ENCODE results near the gene WNT3A.
A peak's percentile ranks its signal among the peaks of the same experiment; 100 is the strongest.

The WNT3A gene

DNA sequence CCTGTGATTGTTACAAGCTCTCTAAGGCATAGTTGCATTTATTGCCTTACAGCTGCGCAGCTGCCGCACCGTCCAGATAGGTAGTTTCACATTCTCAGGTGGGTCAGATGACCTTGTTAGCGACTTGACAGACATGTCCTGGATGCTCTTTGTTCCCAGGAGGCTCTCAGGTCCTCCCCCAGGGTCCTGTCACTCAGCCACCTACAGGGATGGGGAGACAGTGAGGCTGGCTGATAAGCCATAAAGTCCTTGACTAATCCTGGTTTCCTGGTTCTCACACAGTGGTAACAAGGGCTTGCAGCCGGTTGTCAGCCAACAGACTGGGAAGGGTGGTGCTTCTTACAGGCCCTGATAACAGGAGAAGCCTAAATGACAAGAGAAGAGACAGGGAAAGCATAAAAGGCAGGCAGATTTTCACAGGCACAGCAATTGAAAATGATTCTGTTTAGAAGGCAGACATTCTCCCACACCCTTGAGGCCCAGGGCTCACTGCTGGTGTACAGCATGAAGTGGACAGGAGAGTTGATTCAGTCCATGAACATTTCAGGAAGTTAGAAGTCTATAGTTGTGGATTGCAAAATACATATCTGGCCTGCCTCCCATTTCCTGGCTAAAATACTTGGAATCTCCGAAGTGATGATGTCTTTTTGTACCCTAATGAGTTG is 78.6 kb downstream of the WNT3A start:
- TF ChIP-seq, protein P1, sequence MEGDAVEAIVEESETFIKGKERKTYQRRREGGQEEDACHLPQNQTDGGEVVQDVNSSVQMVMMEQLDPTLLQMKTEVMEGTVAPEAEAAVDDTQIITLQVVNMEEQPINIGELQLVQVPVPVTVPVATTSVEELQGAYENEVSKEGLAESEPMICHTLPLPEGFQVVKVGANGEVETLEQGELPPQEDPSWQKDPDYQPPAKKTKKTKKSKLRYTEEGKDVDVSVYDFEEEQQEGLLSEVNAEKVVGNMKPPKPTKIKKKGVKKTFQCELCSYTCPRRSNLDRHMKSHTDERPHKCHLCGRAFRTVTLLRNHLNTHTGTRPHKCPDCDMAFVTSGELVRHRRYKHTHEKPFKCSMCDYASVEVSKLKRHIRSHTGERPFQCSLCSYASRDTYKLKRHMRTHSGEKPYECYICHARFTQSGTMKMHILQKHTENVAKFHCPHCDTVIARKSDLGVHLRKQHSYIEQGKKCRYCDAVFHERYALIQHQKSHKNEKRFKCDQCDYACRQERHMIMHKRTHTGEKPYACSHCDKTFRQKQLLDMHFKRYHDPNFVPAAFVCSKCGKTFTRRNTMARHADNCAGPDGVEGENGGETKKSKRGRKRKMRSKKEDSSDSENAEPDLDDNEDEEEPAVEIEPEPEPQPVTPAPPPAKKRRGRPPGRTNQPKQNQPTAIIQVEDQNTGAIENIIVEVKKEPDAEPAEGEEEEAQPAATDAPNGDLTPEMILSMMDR (IDR thresholded peaks at IDR 0.05; ENCODE audit: insufficient read depth, low read depth, low read length, missing control alignments): no peak
- H3K4me3 ChIP-seq (ENCODE audit: low read length): peak overlapping the region; percentile 95
- DNase-seq (ENCODE audit: low read depth): peak; percentile 64

- H3K4me3 ChIP-seq (ENCODE audit: low read length): no peak overlapping the region
- TF ChIP-seq, protein P1 (IDR thresholded peaks at IDR 0.05; ENCODE audit: insufficient read depth, low read depth, low read length, missing control alignments): no peak
- DNase-seq (ENCODE audit: low read depth): peak; percentile 73
Measured at GRCh38 chr1:228087771-228088251, 81.0 kb downstream of the WNT3A start.

GRCh38 chr1:228088586-228089498 is 82.0 kb downstream of the WNT3A start:
- H3K4me3 ChIP-seq (ENCODE audit: low read length): no peak overlapping the region
- TF ChIP-seq, protein P1 (IDR thresholded peaks at IDR 0.05; ENCODE audit: insufficient read depth, low read depth, low read length, missing control alignments): no peak
- DNase-seq (ENCODE audit: low read depth): no peak

- peak; percentile 38 for DNase-seq (ENCODE audit: low read depth)
- TF ChIP-seq, protein P1 (IDR thresholded peaks at IDR 0.05; ENCODE audit: insufficient read depth, low read depth, low read length, missing control alignments): no peak
- H3K4me3 ChIP-seq (ENCODE audit: low read length): no peak overlapping the region
Measured at GRCh38 chr1:228089519-228090380, 83.0 kb downstream of the WNT3A start.

DNA sequence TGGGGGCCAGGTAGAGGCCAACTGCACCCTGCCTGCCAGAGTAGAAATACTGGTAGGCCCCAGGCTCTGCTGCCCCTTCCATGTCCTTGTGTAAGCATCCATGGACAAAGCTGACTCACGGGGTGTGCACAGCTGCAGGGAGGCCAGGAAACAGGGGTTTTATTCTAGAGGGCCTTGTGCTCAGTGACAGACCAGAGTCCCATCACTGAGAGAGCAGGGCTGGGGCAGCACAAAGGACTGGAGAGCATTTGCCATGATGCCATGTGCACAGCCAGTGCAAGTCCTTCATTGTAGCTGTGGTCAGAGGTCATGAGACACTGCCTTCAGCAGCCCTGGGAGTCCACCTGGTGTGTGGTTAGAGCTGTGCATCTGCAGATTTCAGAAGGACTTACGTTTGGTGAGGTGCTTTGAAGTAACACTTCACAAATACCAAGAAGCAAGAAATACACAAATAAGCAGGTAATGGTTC is 83.8 kb downstream of the WNT3A start:
- peak; percentile 50 for DNase-seq (ENCODE audit: low read depth)
- TF ChIP-seq, protein P1 (IDR thresholded peaks at IDR 0.05; ENCODE audit: insufficient read depth, low read depth, low read length, missing control alignments): no peak
- H3K4me3 ChIP-seq (ENCODE audit: low read length): no peak overlapping the region

DNA sequence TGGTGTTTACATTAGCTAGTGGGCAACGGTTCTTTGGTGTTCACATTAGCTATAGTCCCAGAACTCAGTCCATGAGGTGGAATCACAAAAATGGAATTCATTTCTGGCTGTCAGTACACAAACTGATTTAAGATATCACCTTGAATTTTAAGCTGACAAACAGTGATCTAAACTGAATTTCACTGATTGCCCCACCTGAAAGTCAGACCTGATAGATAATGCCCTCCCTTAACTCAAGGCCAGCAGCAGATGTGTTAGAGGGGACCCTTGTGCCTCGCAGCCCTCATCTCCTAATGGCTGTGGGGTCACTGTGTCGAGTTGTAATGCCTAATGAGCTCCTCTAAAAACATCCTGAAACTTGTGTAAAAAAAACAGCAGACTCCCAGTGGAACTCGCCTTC is 84.3 kb downstream of the WNT3A start:
- TF ChIP-seq, protein P1 (IDR thresholded peaks at IDR 0.05; ENCODE audit: insufficient read depth, low read depth, low read length, missing control alignments): no peak
- no peak overlapping the region for H3K4me3 ChIP-seq (ENCODE audit: low read length)
- DNase-seq (ENCODE audit: low read depth): no peak

All from epithelial cell of esophagus (primary cell).